ENCODE measurements around the gene DEXI.

DNA sequence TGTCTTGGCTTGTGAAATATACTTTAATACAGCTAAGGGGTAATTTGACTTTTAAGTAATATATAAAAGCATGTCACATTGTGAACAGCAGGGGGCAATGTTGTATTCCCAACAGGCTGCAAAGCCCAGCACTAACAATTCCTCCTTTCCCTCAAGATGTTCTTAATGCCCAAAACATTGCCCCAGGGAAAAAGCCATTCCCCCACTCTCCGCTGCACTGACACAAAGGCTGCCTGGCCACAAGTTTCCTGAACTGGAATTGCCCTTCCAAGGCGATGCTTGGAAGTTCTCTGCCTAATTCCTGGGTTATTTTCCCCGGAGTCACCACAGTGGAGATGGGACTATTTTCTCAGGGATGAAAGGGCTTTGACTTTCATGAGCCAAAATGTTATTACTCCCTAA lies 29.3 kb upstream of the DEXI start:
- TF ChIP-seq, protein P1, sequence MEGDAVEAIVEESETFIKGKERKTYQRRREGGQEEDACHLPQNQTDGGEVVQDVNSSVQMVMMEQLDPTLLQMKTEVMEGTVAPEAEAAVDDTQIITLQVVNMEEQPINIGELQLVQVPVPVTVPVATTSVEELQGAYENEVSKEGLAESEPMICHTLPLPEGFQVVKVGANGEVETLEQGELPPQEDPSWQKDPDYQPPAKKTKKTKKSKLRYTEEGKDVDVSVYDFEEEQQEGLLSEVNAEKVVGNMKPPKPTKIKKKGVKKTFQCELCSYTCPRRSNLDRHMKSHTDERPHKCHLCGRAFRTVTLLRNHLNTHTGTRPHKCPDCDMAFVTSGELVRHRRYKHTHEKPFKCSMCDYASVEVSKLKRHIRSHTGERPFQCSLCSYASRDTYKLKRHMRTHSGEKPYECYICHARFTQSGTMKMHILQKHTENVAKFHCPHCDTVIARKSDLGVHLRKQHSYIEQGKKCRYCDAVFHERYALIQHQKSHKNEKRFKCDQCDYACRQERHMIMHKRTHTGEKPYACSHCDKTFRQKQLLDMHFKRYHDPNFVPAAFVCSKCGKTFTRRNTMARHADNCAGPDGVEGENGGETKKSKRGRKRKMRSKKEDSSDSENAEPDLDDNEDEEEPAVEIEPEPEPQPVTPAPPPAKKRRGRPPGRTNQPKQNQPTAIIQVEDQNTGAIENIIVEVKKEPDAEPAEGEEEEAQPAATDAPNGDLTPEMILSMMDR (IDR thresholded peaks at IDR 0.05), result peak; percentile 80 to 82 (median 81)
- no peak for TF ChIP-seq POLR2A (IDR thresholded peaks at IDR 0.05; ENCODE audit: low read depth)
- TF ChIP-seq POLR2AphosphoS5 (IDR thresholded peaks at IDR 0.05), result peak; percentile 25 to 40
- no peak for TF ChIP-seq EP300 (IDR thresholded peaks at IDR 0.05)

Measured in esophagus muscularis mucosa (tissue), 4 donors.